ENCODE results near the gene TRAPPC13.

TRAPPC13 gene

GRCh38 chr5:65707663-65708062, 82.8 kb downstream of the TRAPPC13 start:
- no peak overlapping the region for H3K27ac Mint-ChIP-seq
- no peaks in the 10 kb centered on the region for H3K4me1 Mint-ChIP-seq
- no peak overlapping the region for H3K4me3 Mint-ChIP-seq
- ATAC-seq: no peak
- H3K9me3 Mint-ChIP-seq: no peaks in the 10 kb centered on the region
- H3K36me3 Mint-ChIP-seq: peaks cover 25% of the 10 kb centered on the region
- H3K27me3 Mint-ChIP-seq: no peaks in the 10 kb centered on the region

GRCh38 chr5:65708145-65708544, 83.3 kb downstream of the TRAPPC13 start:
- no peaks in the 10 kb centered on the region for H3K9me3 Mint-ChIP-seq
- H3K4me1 Mint-ChIP-seq: no peaks in the 10 kb centered on the region
- ATAC-seq: no peak
- H3K27ac Mint-ChIP-seq: no peak overlapping the region
- H3K4me3 Mint-ChIP-seq: no peak overlapping the region
- no peaks in the 10 kb centered on the region for H3K27me3 Mint-ChIP-seq
- peaks cover 25% of the 10 kb centered on the region for H3K36me3 Mint-ChIP-seq
